DOHH2 (cell line): ENCODE results near the gene XYLT2.
A peak's percentile ranks its signal among the peaks of the same experiment; 100 is the strongest.

Experiments
- H3F3A ChIP-seq: fragments of 200-600 bp; sonication (generic), shearing (Covaris generic); 2 replicates; pipeline ENCODE4 v1.6.0; 2016; ENCODE audit warnings: antibody characterized with exemption, mild to moderate bottlenecking; ENCODE audit not compliant: control insufficient read depth, insufficient read depth
- H3K27ac ChIP-seq: fragments of 200-600 bp; sonication (generic); 2 replicates; pipeline ENCODE4 v1.5.1; 2014; ENCODE audit warnings: low read depth, mild to moderate bottlenecking, low read length, moderate library complexity
- H3K27me3 ChIP-seq: fragments of 200-600 bp; sonication (generic); 2 replicates; pipeline ENCODE4 v1.6.1; 2014; ENCODE audit warnings: mild to moderate bottlenecking, low read length, mixed read lengths; ENCODE audit not compliant: control insufficient read depth
- H3K36me3 ChIP-seq: fragments of 200-600 bp; sonication (generic); 2 replicates; pipeline ENCODE4 v1.6.1; 2014; ENCODE audit warnings: mild to moderate bottlenecking, low read length, moderate library complexity, mixed read lengths; ENCODE audit not compliant: control insufficient read depth
- H3K4me1 ChIP-seq: fragments of 200-600 bp; sonication (generic); 2 replicates; pipeline ENCODE4 v1.6.1; 2014; ENCODE audit warnings: mild to moderate bottlenecking, low read length, mixed read lengths; ENCODE audit not compliant: control insufficient read depth
- H3K4me2 ChIP-seq: fragments of 200-600 bp; sonication (generic); 2 replicates; pipeline ENCODE4 v1.6.0; 2014; ENCODE audit warnings: mild to moderate bottlenecking, low read length, moderate library complexity
- H3K4me3 ChIP-seq: fragments of 200-600 bp; sonication (generic); 2 replicates; pipeline ENCODE4 v1.5.1; 2014; ENCODE audit warnings: mild to moderate bottlenecking, low read length, mixed read lengths
- H3K79me2 ChIP-seq: fragments of 200-600 bp; sonication (generic); 2 replicates; pipeline ENCODE4 v1.6.1; 2014; ENCODE audit warnings: mild to moderate bottlenecking, low read length, mixed read lengths; ENCODE audit not compliant: control insufficient read depth
- H3K9me2 ChIP-seq: fragments of 200-600 bp; sonication (generic); replicated peaks from 2 replicates; pipeline ENCODE4 v1.6.1; 2014; ENCODE audit warnings: mild to moderate bottlenecking, low read length, mixed read lengths; ENCODE audit not compliant: control insufficient read depth
- H3K9me3 ChIP-seq: fragments of 200-600 bp; sonication (generic); 2 replicates; pipeline ENCODE4 v1.6.1; 2014; ENCODE audit warnings: antibody characterized with exemption, low read length, mixed read lengths; ENCODE audit not compliant: control insufficient read depth, insufficient read depth
- H4K20me1 ChIP-seq: fragments of 200-600 bp; sonication (generic); 2 replicates; pipeline ENCODE4 v1.6.0; 2014; ENCODE audit warnings: low read depth, mild to moderate bottlenecking, antibody characterized with exemption, low read length, moderate library complexity; ENCODE audit not compliant: control insufficient read depth, insufficient read depth
- CTCF ChIP-seq: fragments of 200-600 bp; sonication (generic); IDR thresholded peaks from one replicate; pipeline ENCODE4 v1.5.1; 2014; ENCODE audit warnings: antibody characterized with exemption, mild to moderate bottlenecking, low read depth, low read length; ENCODE audit not compliant: poor library complexity, severe bottlenecking
- EZH2phosphoT487 ChIP-seq: fragments of 200-600 bp; sonication (generic); IDR thresholded peaks from 2 replicates; pipeline ENCODE4 v1.6.1; 2017; ENCODE audit warnings: borderline replicate concordance, mild to moderate bottlenecking, antibody characterized with exemption, low read length, moderate library complexity, mixed read lengths

XYLT2 gene

DNA sequence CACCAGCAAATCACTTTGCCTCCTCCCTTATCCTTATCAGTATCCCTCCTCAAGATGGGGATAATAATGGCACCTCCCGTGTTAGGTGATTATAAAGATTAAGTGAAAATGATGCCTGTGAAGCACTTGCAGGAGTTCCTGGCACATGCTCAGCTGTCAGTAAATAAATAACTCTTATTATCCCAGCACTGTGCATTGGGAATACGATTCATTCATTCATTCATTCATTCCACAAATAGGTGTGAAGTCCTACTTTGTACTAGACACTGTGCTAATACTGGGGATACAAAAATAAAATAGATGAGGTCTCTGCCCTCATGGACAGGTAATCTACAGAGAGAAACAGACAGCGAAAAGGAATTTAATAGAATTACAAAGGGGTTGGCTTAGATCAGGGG, 2.0 kb downstream of the XYLT2 start:
- Histone ChIP-seq H3K27ac (no peak overlapping the region), H3K9me2 (no peaks in the 10 kb centered on the region), H3F3A (no peaks in the 10 kb centered on the region), H3K79me2 (peaks cover 34% of the 10 kb centered on the region), H3K4me1 (peaks cover 17% of the 10 kb centered on the region), H3K27me3 (no peaks in the 10 kb centered on the region), H3K4me2 (peak overlapping the region; percentile 83), H3K4me3 (peak overlapping the region; percentile 80; the same call in 1 of the 2 replicates), H4K20me1 (0 out of 2 replicates have a peak, but pooled peaks cover 12% of the 10 kb centered on the region), H3K9me3 (no peaks in the 10 kb centered on the region), H3K36me3 (no peaks in the 10 kb centered on the region)
- no peak for TF ChIP-seq EZH2phosphoT487
- no peak for TF ChIP-seq CTCF

GRCh38 chr17:50348522-50349242, 2.8 kb downstream of the XYLT2 start:
- Histone ChIP-seq H3K27me3 (no peaks in the 10 kb centered on the region), H3K9me3 (no peaks in the 10 kb centered on the region), H3K36me3 (peaks cover 2% of the 10 kb centered on the region), H3K4me3 (no peak overlapping the region), H3K9me2 (no peaks in the 10 kb centered on the region), H3K79me2 (peaks cover 34% of the 10 kb centered on the region), H3F3A (no peaks in the 10 kb centered on the region), H3K27ac (no peak overlapping the region), H3K4me2 (no peak overlapping the region), H4K20me1 (0 out of 2 replicates have a peak, but pooled peaks cover 12% of the 10 kb centered on the region), H3K4me1 (peaks cover 17% of the 10 kb centered on the region)
- TF ChIP-seq CTCF, result no peak
- TF ChIP-seq EZH2phosphoT487, result no peak

- no peak for TF ChIP-seq EZH2phosphoT487
- TF ChIP-seq CTCF, result no peak
- Histone ChIP-seq H3K36me3 (peaks cover 7% of the 10 kb centered on the region), H3F3A (no peaks in the 10 kb centered on the region), H3K9me2 (no peaks in the 10 kb centered on the region), H3K9me3 (no peaks in the 10 kb centered on the region), H3K79me2 (peaks cover 34% of the 10 kb centered on the region), H3K27me3 (no peaks in the 10 kb centered on the region), H3K4me1 (peaks cover 17% of the 10 kb centered on the region), H4K20me1 (0 out of 2 replicates have a peak, but pooled peaks cover 12% of the 10 kb centered on the region), H3K27ac (no peak overlapping the region), H3K4me2 (no peak overlapping the region), H3K4me3 (no peak overlapping the region)
These were observed 3.3 kb downstream of the XYLT2 start for GRCh38 chr17:50349243-50349600.
